ENCODE data around the gene DDX56.

DDX56 gene

GRCh38 chr7:44547536-44548231 is 26.0 kb downstream of the DDX56 start:
- no peak for ATAC-seq
- no peak for TF ChIP-seq ZNF565 (CRISPR knock-in tag; conservative IDR thresholded peaks at IDR 0.05; ENCODE audit: low read depth)
- no peak for TF ChIP-seq TOX (CRISPR knock-in tag; IDR thresholded peaks at IDR 0.05; ENCODE audit: borderline replicate concordance)
- TF ChIP-seq, protein P1, sequence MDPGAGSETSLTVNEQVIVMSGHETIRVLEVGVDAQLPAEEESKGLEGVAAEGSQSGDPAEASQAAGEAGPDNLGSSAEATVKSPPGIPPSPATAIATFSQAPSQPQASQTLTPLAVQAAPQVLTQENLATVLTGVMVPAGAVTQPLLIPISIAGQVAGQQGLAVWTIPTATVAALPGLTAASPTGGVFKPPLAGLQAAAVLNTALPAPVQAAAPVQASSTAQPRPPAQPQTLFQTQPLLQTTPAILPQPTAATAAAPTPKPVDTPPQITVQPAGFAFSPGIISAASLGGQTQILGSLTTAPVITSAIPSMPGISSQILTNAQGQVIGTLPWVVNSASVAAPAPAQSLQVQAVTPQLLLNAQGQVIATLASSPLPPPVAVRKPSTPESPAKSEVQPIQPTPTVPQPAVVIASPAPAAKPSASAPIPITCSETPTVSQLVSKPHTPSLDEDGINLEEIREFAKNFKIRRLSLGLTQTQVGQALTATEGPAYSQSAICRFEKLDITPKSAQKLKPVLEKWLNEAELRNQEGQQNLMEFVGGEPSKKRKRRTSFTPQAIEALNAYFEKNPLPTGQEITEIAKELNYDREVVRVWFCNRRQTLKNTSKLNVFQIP (CRISPR knock-in tag; IDR thresholded peaks at IDR 0.05; ENCODE audit: borderline replicate concordance, low read depth): no peak
- TF ChIP-seq ISL1 (CRISPR knock-in tag; IDR thresholded peaks at IDR 0.05): no peak
- no peak for TF ChIP-seq ZNF8 (CRISPR knock-in tag; IDR thresholded peaks at IDR 0.05)
- no peak for TF ChIP-seq BACH2 (CRISPR knock-in tag; IDR thresholded peaks at IDR 0.05; ENCODE audit: borderline replicate concordance)
- TF ChIP-seq, protein P2, sequence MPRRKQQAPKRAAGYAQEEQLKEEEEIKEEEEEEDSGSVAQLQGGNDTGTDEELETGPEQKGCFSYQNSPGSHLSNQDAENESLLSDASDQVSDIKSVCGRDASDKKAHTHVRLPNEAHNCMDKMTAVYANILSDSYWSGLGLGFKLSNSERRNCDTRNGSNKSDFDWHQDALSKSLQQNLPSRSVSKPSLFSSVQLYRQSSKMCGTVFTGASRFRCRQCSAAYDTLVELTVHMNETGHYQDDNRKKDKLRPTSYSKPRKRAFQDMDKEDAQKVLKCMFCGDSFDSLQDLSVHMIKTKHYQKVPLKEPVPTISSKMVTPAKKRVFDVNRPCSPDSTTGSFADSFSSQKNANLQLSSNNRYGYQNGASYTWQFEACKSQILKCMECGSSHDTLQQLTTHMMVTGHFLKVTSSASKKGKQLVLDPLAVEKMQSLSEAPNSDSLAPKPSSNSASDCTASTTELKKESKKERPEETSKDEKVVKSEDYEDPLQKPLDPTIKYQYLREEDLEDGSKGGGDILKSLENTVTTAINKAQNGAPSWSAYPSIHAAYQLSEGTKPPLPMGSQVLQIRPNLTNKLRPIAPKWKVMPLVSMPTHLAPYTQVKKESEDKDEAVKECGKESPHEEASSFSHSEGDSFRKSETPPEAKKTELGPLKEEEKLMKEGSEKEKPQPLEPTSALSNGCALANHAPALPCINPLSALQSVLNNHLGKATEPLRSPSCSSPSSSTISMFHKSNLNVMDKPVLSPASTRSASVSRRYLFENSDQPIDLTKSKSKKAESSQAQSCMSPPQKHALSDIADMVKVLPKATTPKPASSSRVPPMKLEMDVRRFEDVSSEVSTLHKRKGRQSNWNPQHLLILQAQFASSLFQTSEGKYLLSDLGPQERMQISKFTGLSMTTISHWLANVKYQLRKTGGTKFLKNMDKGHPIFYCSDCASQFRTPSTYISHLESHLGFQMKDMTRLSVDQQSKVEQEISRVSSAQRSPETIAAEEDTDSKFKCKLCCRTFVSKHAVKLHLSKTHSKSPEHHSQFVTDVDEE (CRISPR knock-in tag; IDR thresholded peaks at IDR 0.05): no peak
- no peak for TF ChIP-seq ZC3H10 (CRISPR knock-in tag; IDR thresholded peaks at IDR 0.05)
- no peak for TF ChIP-seq GLIS3 (CRISPR knock-in tag; IDR thresholded peaks at IDR 0.05)
- no peak for TF ChIP-seq CSDC2 (CRISPR knock-in tag; IDR thresholded peaks at IDR 0.05)
- no peak for TF ChIP-seq ZFP30 (CRISPR knock-in tag; IDR thresholded peaks at IDR 0.05)
- no peak for TF ChIP-seq ARNTL (CRISPR knock-in tag; IDR thresholded peaks at IDR 0.05; ENCODE audit: borderline replicate concordance, low read depth)
- no peak for TF ChIP-seq ZNF70 (CRISPR knock-in tag; IDR thresholded peaks at IDR 0.05)
- TF ChIP-seq ESRRG (CRISPR knock-in tag; IDR thresholded peaks at IDR 0.05): no peak
- TF ChIP-seq, protein P3, sequence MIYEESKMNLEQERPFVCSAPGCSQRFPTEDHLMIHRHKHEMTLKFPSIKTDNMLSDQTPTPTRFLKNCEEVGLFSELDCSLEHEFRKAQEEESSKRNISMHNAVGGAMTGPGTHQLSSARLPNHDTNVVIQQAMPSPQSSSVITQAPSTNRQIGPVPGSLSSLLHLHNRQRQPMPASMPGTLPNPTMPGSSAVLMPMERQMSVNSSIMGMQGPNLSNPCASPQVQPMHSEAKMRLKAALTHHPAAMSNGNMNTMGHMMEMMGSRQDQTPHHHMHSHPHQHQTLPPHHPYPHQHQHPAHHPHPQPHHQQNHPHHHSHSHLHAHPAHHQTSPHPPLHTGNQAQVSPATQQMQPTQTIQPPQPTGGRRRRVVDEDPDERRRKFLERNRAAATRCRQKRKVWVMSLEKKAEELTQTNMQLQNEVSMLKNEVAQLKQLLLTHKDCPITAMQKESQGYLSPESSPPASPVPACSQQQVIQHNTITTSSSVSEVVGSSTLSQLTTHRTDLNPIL (CRISPR knock-in tag; IDR thresholded peaks at IDR 0.05; ENCODE audit: low read depth): no peak
- TF ChIP-seq PATZ1 (CRISPR knock-in tag; IDR thresholded peaks at IDR 0.05; ENCODE audit: borderline replicate concordance): no peak
- no peak for TF ChIP-seq OSR1 (CRISPR knock-in tag; IDR thresholded peaks at IDR 0.05)
- TF ChIP-seq TCF4 (CRISPR knock-in tag; IDR thresholded peaks at IDR 0.05; ENCODE audit: borderline replicate concordance): no peak
- TF ChIP-seq RARB (CRISPR knock-in tag; IDR thresholded peaks at IDR 0.05): no peak

GRCh38 chr7:44541876-44542610 is 31.7 kb downstream of the DDX56 start:
- ATAC-seq: no peak
- TF ChIP-seq OSR1 (CRISPR knock-in tag; IDR thresholded peaks at IDR 0.05) (no peak), ISL1 (CRISPR knock-in tag; IDR thresholded peaks at IDR 0.05) (no peak), TCF4 (CRISPR knock-in tag; IDR thresholded peaks at IDR 0.05; ENCODE audit: borderline replicate concordance) (no peak), SNAI2 (CRISPR knock-in tag; IDR thresholded peaks at IDR 0.05) (no peak), PATZ1 (CRISPR knock-in tag; IDR thresholded peaks at IDR 0.05; ENCODE audit: borderline replicate concordance) (no peak)
- TF ChIP-seq, protein P3 (CRISPR knock-in tag; IDR thresholded peaks at IDR 0.05; ENCODE audit: low read depth): no peak

Data from SK-N-SH treated with all-trans-retinoic acid at 6 μM for 48 hours (cell line).